Endothelial cell of umbilical vein (primary cell): ENCODE data around the gene RTP1. TPM values are rescaled to one million over a fixed set of nuclear protein-coding genes. Genes with fewer than 3 reads are reported as not detected.

Experiments
- BruUV-seq: library from RNA; stranded (reverse); fragments of 400-500 nt; replicated peaks from 2 replicates; lab custom pipeline; 2021; lab: Mats Ljungman, UMichigan
- CTCF ChIA-PET: fragments of 300-600, 350-600 bp; sonication (Branson Sonifier 250); formaldehyde crosslinking; loops from one replicate; lab custom pipeline; 2021; ENCODE audit warnings: antibody characterized with exemption, inconsistent platforms; lab: Charles Lee
- POLR2A ChIA-PET: fragments of 300-600, 350-600 bp; sonication (Branson Sonifier 250); formaldehyde crosslinking; loops from one replicate; lab custom pipeline; 2021; ENCODE audit warnings: antibody characterized with exemption, inconsistent platforms; lab: Charles Lee
- DNase-seq: peaks from one replicate; pipeline ENCODE4 v3.0.0-alpha.2; 2011; ENCODE audit warnings: low read depth, low spot score
- FAIRE-seq: peaks from 2 replicates; lab custom pipeline; 2011; peaks lifted over from hg19 to GRCh38; lab: Jason Lieb, UNC
- H2AFZ ChIP-seq: 2 replicates; pipeline ENCODE4 v1.6.0; 2012; ENCODE audit warnings: low read depth, low read length, control low read depth, inconsistent platforms
- H3K27ac ChIP-seq: 2 replicates; pipeline ENCODE4 v1.5.1; 2011; ENCODE audit warnings: low read depth, mild to moderate bottlenecking, control low read depth, low read length, moderate library complexity; ENCODE audit not compliant: insufficient read depth
- H3K27me3 ChIP-seq, 2 experiments: 2 replicates each; pipeline versions ENCODE4 v1.6.0 to v1.6.1; 2011; ENCODE audit warnings: low read length in 2 of 2, mixed read lengths in 1 of 2; ENCODE audit not compliant: control insufficient read depth in 2 of 2, insufficient read depth in 2 of 2
- H3K36me3 ChIP-seq, 2 experiments: 2 replicates in 1 of 2; 3 replicates in 1 of 2; pipeline ENCODE4 v1.5.1; 2011; ENCODE audit warnings: low read length in 2 of 2, mild to moderate bottlenecking in 1 of 2, moderate library complexity in 1 of 2; ENCODE audit not compliant: control insufficient read depth in 2 of 2, insufficient read depth in 2 of 2; ENCODE audit errors: extremely low read depth in 1 of 2
- H3K4me1 ChIP-seq: 3 replicates; pipeline ENCODE4 v1.5.1; 2011; ENCODE audit warnings: mild to moderate bottlenecking, low read length; ENCODE audit not compliant: control insufficient read depth, insufficient read depth; ENCODE audit errors: extremely low read depth
- H3K4me2 ChIP-seq: 2 replicates; pipeline ENCODE4 v1.6.1; 2011; ENCODE audit warnings: low read length, control low read depth, mixed read lengths; ENCODE audit not compliant: insufficient read depth
- H3K4me3 ChIP-seq, 3 experiments: fragments of 200-600 bp in 1 of 3; sonication (generic), shearing (Covaris generic) in 1 of 3; replicated peaks in 1 of 3; 2 replicates each; pipeline ENCODE4 v1.5.1; 2011 to 2016; ENCODE audit warnings: control low read depth in 3 of 3, low read length in 3 of 3, mild to moderate bottlenecking in 2 of 3, inconsistent platforms in 1 of 3, low read depth in 1 of 3, moderate library complexity in 1 of 3; ENCODE audit not compliant: insufficient read depth in 1 of 3
- H3K79me2 ChIP-seq: 2 replicates; pipeline ENCODE4 v1.6.0; 2012; ENCODE audit warnings: low read length, inconsistent platforms; ENCODE audit not compliant: control insufficient read depth, insufficient read depth
- H3K9ac ChIP-seq: replicated peaks from 2 replicates; pipeline ENCODE3; 2011; ENCODE audit warnings: low read length, control low read depth; ENCODE audit not compliant: insufficient read depth; ENCODE audit errors: extremely low read depth
- H3K9me1 ChIP-seq: replicated peaks from 3 replicates; pipeline ENCODE4 v1.6.0; 2011; ENCODE audit warnings: mild to moderate bottlenecking, low read length; ENCODE audit not compliant: control insufficient read depth, insufficient read depth; ENCODE audit errors: extremely low read depth
- H3K9me3 ChIP-seq: replicated peaks from 2 replicates; pipeline ENCODE4 v1.5.1; 2012; ENCODE audit warnings: low read length, inconsistent platforms; ENCODE audit not compliant: control insufficient read depth, insufficient read depth
- H4K20me1 ChIP-seq: replicated peaks from 2 replicates; pipeline ENCODE3; 2011; ENCODE audit warnings: mild to moderate bottlenecking, low read length; ENCODE audit not compliant: control insufficient read depth, insufficient read depth; ENCODE audit errors: extremely low read depth
- EZH2 ChIP-seq: IDR thresholded peaks from 2 replicates; pipeline ENCODE4 v1.6.1; 2012; ENCODE audit warnings: borderline replicate concordance, low read depth, mild to moderate bottlenecking, moderate library complexity, low read length, inconsistent platforms; ENCODE audit not compliant: severe bottlenecking
- FOS ChIP-seq: IDR thresholded peaks from 2 replicates; pipeline ENCODE4 v1.6.1; 2011; ENCODE audit warnings: mild to moderate bottlenecking, low read length, moderate library complexity, borderline replicate concordance; ENCODE audit not compliant: insufficient read depth
- GATA2 ChIP-seq: IDR thresholded peaks from 2 replicates; pipeline ENCODE4 v1.7.0; 2011; ENCODE audit warnings: low read depth, mild to moderate bottlenecking, moderate library complexity, mixed read lengths, low read length; ENCODE audit not compliant: insufficient read length, insufficient read depth
- JUN ChIP-seq: IDR thresholded peaks from 2 replicates; pipeline ENCODE4 v1.6.1; 2011; ENCODE audit warnings: borderline replicate concordance, low read depth; ENCODE audit not compliant: insufficient read length, insufficient read depth
- MAX ChIP-seq: IDR thresholded peaks from 2 replicates; pipeline ENCODE4 v1.6.1; 2011; ENCODE audit not compliant: insufficient read depth, insufficient read length
- MYC ChIP-seq: IDR thresholded peaks from one replicate; pipeline ENCODE4 v1.6.1; 2011; ENCODE audit warnings: mild to moderate bottlenecking, low read depth, low read length
- POLR2A ChIP-seq: IDR thresholded peaks from 2 replicates; pipeline ENCODE4 v1.6.1; 2012; ENCODE audit warnings: low read depth, mild to moderate bottlenecking, control low read depth, low read length
- POLR2AphosphoS5 ChIP-seq: IDR thresholded peaks from 2 replicates; pipeline ENCODE4 v1.6.1; 2012; ENCODE audit warnings: low read depth, mild to moderate bottlenecking, control low read depth, low read length, moderate library complexity; ENCODE audit not compliant: insufficient read depth
- dilution Hi-C: fragments of 300-500 bp; cut with MboI; formaldehyde crosslinking; loops from one replicate; pipeline ENCODE4 v1.15.0; 2019; ENCODE audit warnings: low sequenced_read_pairs; ENCODE audit not compliant: extremely low pct_ligation_motif_present
- intact Hi-C: fragments of 100-400 bp; cut with micrococcal nuclease; formaldehyde crosslinking; loops from one replicate; pipeline ENCODE4 v1.10.0; 2022
- polyA plus RNA-seq, 4 experiments: library from polyadenylated mRNA; depleted of rRNA in 3 of 4; stranded (reverse) in 3 of 4; unstranded in 1 of 4; fragments of >200 nt; gene quantifications; 2 replicates each; pipeline versions ENCODE4 v1.2.1 to v1.2.3, GENCODE V29; 2011 to 2012; ENCODE audit warnings: missing spikeins in 1 of 4
- total RNA-seq: library from RNA; stranded (reverse); gene quantifications from 2 replicates; pipeline ENCODE4 v1.2.3, GENCODE V29; 2021
- TF ChIP-seq, protein P1 (sequence below), 2 donors: IDR thresholded peaks; 1 replicate in 1 of 2; 2 replicates in 1 of 2; pipeline ENCODE4 v1.5.1; 2011; ENCODE audit warnings: low read length in 2 of 2, mild to moderate bottlenecking in 2 of 2, moderate library complexity in 2 of 2, control low read depth in 1 of 2, inconsistent platforms in 1 of 2, low read depth in 1 of 2; ENCODE audit not compliant: insufficient read depth in 1 of 2; ENCODE audit errors: extremely low read depth in 1 of 2

Gene RTP1
- total and polyA plus RNA-seq, 2 donors (not counting 3 experiments of a cell fraction or from before 2014, with no cell fraction given), result not detected

- ChIA-PET CTCF (interaction anchor here (1.0 to 3.3 kb wide), 3 partner anchors 11 to 470 kb away, joined by 4 to 19 read pairs (median 13); no protein-coding TSS in a partner anchor), POLR2A (no interaction called here)
- H2AFZ ChIP-seq, result no peak overlapping the region
These were observed 12.2 kb downstream of the RTP1 start for GRCh38 chr3:187209491-187209890.

More at GRCh38 chr3:187209491-187209890, 12.2 kb downstream of the RTP1 start:
- dilution Hi-C loops (no loop called here), intact Hi-C loops (no loop called here)
- Histone ChIP-seq H3K9me3 (no peaks in the 10 kb centered on the region), H3K27ac (no peak overlapping the region), H3K4me1 (no peaks in the 10 kb centered on the region), H3K9ac (no peak overlapping the region), H3K4me2 (no peak overlapping the region), H3K9me1 (no peaks in the 10 kb centered on the region), H3K36me3 (no peaks in the 10 kb centered on the region), H3K79me2 (no peaks in the 10 kb centered on the region), H3K27me3 (peaks cover 0 to 2% of the 10 kb centered on the region in 2 experiments), H4K20me1 (no peaks in the 10 kb centered on the region), H3K4me3 (no peak overlapping the region)
- FAIRE-seq (no peak), DNase-seq (no peak)
- no TSS peak for BruUV-seq
- TF ChIP-seq FOS (no peak), POLR2A (no peak), EZH2 (no peak), GATA2 (no peak), MAX (no peak), MYC (no peak), POLR2AphosphoS5 (no peak), JUN (no peak)
- TF ChIP-seq, protein P1, sequence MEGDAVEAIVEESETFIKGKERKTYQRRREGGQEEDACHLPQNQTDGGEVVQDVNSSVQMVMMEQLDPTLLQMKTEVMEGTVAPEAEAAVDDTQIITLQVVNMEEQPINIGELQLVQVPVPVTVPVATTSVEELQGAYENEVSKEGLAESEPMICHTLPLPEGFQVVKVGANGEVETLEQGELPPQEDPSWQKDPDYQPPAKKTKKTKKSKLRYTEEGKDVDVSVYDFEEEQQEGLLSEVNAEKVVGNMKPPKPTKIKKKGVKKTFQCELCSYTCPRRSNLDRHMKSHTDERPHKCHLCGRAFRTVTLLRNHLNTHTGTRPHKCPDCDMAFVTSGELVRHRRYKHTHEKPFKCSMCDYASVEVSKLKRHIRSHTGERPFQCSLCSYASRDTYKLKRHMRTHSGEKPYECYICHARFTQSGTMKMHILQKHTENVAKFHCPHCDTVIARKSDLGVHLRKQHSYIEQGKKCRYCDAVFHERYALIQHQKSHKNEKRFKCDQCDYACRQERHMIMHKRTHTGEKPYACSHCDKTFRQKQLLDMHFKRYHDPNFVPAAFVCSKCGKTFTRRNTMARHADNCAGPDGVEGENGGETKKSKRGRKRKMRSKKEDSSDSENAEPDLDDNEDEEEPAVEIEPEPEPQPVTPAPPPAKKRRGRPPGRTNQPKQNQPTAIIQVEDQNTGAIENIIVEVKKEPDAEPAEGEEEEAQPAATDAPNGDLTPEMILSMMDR (IDR thresholded peaks at IDR 0.05; ENCODE audit: extremely low read depth in 1 of 2, insufficient read depth in 1 of 2, low read depth in 1 of 2, low read length in 2 of 2), result no peak
